Measurements from ENCODE around the gene COBL.

Gene COBL

DNA sequence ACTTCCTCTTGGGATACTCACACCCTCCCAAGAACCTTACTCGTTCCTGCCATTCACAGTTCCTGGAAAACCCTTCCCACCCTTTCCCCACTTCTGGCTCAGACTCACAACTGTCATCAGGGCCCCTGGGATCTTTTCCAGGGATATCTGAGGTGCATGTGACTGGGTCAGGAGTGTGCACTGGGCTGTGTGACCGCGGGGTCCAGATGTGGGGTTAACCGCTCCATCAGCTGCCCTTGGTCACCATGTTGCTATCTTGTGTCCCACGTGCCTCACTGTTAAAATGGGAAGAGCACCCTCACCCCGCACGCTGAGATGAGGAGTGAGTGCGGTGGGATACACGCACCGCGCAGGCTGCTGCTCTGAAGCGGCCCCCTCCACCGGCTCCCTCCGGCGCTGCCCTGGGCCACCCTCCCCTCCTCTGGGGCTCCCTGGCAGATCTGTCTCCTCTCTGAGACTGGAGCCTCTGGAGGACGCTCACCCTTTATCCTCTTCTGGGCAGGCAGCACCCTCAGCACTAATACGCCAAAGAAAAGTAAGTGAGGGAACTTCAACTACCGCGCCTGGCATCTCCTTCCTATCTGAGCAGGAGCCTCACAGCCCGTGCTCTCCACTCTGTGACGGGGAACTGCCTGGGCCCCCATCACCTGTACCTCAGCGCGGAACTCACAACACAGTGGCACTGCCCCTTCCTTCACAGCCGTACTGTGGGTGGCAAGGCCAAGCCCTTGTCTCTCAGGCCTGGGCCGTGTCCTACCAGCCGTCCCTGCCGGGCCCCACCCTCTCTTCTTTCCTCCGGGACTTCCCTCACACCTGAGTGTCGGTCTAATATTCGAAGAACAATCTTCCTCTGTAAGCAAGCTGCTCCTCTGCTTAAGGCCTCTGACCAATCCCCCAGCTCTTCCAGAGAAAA lies 15.6 kb downstream of the COBL start:
- no peak for DNase-seq

DNA sequence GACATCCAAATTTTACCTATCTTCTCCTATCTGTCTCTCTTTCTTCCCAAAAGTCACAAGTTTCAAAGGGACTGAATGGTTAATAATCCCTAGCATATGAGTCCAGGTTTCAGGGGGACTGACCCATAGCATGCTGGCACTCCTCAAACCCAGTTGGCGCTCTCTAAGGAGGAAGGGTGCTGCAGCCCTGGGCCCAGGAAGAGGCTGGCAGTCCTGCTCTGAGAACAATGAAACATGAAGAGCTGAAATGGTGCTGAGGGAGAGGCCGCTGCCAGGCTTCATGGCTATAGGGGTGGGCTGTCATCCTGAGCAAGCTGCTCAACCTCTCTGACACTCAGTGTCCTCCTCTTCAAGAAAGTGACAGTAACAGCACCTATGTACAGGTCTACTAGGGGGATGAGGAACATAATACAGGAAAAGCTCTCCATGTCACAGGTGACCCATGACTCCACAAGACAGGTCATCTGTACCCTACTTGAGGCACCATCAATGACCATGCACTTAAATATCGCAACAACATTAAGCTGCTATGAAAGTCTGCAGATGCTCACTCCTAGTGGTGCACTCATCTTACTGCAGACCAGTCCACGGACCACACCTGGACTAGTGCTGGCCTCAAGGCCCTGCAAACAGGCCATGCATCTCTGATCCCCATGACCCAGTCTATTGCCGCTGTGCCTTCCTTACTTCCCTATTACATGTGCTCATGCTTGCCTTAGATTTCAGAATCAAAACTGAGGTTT lies 17.0 kb downstream of the COBL start:
- no peak for DNase-seq

DNA sequence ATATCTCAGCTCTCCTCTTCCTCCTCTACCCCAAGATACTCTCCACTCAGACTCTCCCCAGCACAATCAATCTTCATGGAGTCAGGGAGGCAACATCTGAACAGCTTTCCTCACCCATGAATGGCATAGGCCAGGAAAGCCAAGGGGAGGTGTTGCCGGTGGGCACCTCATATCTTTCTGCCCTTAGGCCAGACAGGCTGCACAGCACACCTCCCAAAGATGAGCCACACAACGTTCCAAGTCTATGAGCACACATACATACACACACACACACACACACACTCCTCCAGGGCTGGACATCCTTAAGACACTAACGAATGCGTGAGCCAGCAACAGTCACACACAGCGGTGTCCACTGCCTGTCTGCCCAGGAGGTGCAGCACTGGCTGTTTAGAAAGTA lies 17.7 kb downstream of the COBL start:
- DNase-seq, result no peak

GRCh38 chr7:51297986-51298385 lies 18.6 kb downstream of the COBL start:
- DNase-seq, result no peak

GRCh38 chr7:51295440-51296245 lies 21.0 kb downstream of the COBL start:
- DNase-seq, result no peak

DNA sequence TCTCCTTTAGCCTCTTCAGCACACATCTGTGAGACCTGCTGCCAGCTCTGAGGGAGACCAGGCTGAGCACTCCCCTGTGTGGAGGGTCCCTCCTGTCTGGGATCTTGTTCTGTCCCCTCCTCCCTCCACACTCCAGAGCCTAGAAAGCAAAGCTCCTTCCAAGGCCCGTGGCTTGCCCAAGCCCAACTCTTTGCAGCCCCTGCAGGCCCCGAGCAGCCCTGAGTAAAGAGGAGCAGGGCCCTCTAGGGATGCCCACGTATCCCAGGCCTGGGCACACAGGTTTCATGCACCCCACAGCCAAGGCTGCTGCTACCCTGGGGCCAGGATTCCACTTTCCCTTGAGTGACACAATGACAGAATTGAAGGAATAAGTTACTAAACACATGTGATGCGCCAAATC lies 24.0 kb downstream of the COBL start:
- DNase-seq, result no peak

GRCh38 chr7:51290702-51291540 lies 25.7 kb downstream of the COBL start:
- no peak for DNase-seq

- DNase-seq, result no peak
Measured at GRCh38 chr7:51290304-51290637, 26.3 kb downstream of the COBL start.

GRCh38 chr7:51289623-51290303 lies 26.8 kb downstream of the COBL start:
- no peak for DNase-seq

- DNase-seq, result no peak
Measured at GRCh38 chr7:51288896-51289622, 27.6 kb downstream of the COBL start.

- DNase-seq, result no peak
Measured at GRCh38 chr7:51286401-51286800, 30.2 kb downstream of the COBL start.

DNA sequence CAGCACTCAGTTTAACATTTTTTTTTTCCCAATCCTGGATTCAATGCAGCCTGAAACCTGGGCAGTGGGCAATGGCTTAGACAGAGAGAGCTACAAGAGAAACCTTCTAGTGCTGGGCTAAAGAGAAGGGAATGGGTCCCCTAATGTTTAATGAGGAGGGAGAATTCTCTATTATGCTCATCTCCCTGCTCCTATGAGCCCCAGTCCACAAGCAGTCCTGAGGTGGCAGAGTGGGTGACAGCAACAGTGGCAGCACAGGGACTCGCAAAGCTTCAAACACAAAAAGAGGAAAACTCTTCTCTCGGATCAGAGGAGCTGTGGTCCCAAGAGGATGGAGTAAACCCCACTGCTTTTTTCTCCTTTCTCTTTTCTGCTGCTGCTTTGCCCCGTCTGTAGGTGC lies 36.5 kb downstream of the COBL start:
- no peak for DNase-seq

GRCh38 chr7:51279391-51280023 lies 37.1 kb downstream of the COBL start:
- DNase-seq, result no peak

DNA sequence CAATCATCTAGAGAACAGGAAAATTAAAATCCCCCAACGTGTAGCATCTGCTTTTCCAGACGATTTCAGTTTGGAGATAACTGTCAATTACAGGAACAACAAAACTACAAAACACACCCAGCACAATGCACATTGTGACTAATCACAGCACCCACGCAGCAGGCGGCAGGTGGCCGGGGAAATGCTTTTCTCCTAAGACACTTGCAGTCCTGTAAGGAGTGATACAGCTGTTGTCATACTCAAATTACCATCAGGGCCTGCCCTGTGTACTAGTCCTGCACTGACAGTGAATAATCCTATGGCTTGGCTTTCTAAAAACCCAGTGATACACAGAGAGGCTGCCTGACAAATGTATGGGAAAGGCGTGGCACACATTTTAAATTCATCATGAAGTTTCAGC lies 37.8 kb downstream of the COBL start:
- peak; percentile 27 for DNase-seq

GRCh38 chr7:51276967-51277366 lies 39.6 kb downstream of the COBL start:
- peak; percentile 19 for DNase-seq

DNA sequence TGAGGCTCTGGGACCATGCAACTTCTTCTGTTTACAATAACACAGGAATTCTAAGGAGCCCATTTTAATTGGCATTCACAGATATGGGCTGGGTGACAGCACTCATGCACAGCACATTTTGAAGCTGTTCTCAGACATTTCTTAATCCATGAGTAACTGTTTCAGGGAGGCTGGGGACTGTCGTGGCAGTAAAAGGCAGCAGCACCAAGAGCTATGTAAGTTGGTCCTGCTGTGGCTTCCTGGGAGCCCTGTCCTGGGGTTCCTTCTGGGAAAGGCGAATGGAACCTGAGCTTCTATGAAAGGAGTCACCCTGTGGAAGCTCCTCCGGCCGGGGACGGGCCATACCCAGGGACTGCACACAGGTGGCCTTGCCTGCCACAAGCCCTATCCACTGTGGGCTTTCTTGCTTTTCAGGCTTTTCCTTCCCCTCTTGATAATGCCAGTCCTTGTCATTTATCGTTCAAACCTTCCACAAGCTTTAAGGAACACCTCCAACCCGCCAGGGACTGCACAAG lies 40.5 kb downstream of the COBL start:
- no peak for DNase-seq

- no peak for DNase-seq
Measured at GRCh38 chr7:51275532-51275931, 41.1 kb downstream of the COBL start.

GRCh38 chr7:51274955-51275354 lies 41.7 kb downstream of the COBL start:
- no peak for DNase-seq

- no peak for DNase-seq
Measured at GRCh38 chr7:51274001-51274400, 42.6 kb downstream of the COBL start.

DNA sequence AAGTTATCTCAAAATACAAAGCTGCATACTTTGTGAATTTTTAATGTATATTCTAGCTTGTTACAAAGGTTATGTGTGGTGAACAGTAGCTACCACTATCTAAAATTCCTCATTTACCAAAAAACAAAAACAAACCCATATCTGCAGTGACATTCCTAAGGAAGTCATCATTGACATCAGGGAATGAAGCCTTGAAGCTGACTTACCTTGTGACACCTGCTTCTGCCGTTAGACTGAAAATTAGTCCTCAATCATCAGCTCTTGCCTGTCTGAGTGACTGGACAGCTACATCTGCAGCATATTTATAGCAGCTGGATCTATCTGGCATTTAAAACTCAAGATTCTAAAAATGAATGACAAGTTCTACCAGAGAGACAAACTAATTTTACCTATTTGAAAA lies 43.2 kb downstream of the COBL start:
- DNase-seq, result no peak

DNA sequence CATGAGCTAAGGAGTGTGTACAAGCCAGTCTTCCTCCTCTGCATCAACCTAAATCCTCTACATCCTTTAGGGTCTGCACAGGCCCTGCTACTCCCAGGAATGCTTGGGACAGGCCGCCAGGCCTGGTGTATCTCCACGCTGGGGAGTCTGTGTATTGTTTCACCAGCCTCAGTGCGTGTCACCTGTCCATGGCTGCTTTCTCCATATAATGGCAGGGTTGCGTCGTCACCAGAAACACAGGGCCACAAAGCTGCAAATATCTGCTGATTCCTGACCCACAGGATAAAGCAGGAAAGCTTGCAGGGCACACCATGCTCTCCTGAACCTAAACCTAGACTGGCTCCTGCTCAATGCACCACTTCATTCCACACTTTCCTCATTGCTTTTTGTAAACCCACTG lies 45.6 kb downstream of the COBL start:
- DNase-seq, result no peak

All from NCI-H2029 (cell line).